GM18498 (cell line): ENCODE results near the gene COPE.
"Not testable (repeated sequence)": the region's sequence is repeated elsewhere in the genome, so short reads cannot be mapped to it uniquely, and the experiment has no call there.

ENCODE experiments used
- ATAC-seq: cut with Tn5 transposase; IDR thresholded peaks from one replicate; pipeline ENCODE4 v1.9.1; 2021; ENCODE audit warnings: mild to moderate bottlenecking, moderate library complexity; ENCODE audit not compliant: unreplicated experiment

COPE gene

DNA sequence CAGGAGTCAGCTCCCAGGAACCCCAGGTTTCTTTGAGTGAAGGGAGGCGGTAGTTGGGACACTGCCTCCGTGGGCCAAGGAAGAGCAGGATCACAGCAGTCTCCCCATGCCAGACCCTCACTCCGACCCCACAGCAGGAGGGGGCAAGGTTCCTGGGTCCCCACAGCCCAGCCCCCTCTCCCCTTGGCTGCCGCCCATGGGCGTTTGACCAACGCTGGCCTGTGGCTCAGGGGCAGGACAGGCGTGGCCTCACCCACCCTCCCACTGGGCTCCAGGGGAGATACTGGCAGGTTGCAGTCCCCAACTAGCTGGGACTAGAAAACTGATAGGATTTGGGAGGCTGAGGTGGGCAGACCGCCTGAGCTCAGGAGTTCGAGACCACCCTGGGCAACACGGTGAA lies 9.2 kb downstream of the COPE start:
- ATAC-seq = no peak

DNA sequence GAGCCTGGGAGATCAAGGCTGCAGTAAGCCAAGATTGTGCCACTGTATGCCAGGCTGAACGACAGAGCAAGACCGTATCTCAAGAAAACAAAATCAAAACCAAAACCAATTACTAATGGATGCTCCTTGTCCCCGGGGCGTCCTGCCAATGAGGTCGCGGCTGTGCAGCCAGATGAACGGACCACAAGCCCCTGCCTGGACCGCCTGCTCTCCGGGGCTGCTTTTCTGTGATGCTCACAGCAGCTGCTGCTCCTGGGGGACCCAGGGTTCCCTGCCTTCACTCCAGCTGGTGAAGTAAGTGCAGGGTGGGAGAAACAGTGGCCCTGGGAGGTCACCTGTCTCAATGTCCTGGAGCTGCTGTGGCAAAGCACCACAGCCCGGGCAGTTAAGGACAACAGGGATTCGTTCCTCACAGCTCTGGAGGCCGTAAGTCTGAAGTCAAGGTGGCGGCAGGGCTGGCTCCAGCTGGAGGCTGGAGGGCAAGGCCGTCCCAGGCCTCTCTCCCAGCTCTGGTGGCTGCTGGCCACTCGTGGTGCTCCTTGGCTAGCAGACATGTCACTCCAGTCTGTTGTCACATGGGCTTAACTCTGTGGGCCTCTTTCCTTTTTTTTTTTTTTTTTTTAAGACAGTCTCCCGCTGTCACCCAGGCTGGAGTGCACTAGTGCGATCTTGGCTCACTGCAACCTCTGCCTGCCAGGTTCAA lies 10.1 kb downstream of the COPE start:
- ATAC-seq = no peak

DNA sequence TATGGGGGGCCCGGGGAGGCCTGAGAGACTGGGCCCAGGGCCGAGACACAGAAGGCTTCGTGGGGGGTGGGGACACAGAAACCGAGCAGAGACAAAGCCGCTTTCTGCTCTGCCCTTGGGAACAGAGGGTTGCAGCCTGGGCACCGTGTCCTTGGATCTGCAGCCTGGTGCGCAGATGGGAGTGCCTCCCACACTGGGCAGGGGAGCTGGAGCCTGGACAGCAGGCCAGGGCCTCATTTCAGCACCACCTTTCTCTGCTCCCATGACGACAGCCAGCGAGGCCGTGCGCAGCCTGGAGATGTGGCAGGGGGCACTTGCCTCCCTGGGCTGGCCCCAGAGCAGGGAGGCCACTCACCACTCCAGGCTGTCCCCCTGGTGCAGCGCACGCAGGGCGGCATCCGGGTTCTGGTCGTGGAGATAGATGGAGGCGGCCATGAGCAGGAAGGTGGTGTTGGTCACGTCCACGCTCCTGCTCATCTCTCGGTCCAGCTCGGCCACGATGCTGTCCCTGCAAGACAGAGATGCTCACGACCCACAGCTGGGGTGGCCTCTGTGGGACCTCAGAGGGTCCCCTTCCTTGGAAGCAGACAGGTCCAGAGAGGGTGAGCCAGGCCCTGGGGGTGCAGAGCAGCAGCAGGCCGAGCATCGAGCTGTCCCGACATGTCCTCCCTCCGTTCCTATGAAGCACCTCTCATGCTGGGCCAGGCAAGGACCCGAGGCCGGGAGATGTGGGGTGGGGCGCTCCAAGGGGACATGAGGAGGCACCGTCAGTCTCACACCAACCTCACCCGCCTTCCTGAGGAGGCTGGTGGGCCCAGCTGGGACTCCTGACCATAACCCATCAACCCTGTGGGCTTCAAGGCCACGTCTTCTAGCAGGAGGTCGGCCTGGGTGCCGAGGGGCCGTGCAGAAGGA lies 12.3 kb downstream of the COPE start:
- no peak for ATAC-seq

DNA sequence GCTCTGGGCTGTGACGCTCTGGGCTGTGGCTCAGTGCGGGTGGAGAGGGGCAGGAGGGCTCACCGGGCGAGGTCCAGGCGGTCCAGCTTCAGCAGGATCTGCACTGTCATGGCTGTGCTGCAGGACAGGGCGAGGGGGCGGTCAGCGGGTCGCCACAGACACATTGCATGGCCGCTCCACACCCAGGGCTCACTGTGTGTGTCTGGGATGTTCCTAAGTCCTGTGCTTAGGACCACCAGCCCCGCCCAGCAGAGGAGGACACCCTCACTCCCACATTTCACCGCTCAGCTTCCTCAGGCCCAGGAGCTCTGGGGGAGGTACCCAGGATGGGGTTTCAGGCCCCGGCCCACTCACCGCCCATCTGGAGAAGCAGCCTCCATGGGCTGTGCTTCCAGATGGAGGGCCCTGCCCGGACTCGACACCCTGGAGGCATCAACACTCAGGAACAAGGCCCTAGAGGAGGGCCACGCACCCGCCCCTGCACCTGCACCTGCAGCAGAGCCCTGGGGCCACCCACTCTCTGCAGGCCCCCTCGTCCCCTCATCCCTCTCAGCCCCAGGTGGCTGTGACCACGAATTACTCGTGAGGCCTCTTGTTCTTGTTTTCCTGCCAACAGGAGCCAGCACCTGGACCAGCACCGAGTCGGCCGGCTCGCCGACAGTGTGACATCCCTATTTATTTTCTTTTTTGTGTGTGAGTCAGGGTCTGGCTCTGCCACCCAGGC lies 13.5 kb downstream of the COPE start:
- ATAC-seq = no peak

DNA sequence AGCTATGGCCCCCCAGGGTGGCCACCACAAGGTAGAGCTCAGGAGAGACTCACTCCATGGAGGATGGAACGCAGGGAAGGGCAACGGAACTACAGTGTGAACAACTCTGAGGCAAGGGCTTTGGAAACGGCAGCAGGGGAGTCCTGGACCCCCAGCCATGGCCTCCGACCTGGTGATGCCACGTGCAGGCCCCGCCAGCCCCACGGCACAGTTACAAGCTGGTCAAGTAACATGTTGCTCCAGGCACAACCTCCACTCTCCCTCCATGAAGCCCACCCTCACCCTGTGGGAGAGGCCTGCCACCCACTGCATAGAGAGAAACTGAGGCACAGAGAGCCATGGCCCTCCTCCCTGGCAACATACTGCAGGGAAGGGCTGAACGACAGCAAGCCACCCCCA lies 14.1 kb downstream of the COPE start:
- ATAC-seq = no peak

DNA sequence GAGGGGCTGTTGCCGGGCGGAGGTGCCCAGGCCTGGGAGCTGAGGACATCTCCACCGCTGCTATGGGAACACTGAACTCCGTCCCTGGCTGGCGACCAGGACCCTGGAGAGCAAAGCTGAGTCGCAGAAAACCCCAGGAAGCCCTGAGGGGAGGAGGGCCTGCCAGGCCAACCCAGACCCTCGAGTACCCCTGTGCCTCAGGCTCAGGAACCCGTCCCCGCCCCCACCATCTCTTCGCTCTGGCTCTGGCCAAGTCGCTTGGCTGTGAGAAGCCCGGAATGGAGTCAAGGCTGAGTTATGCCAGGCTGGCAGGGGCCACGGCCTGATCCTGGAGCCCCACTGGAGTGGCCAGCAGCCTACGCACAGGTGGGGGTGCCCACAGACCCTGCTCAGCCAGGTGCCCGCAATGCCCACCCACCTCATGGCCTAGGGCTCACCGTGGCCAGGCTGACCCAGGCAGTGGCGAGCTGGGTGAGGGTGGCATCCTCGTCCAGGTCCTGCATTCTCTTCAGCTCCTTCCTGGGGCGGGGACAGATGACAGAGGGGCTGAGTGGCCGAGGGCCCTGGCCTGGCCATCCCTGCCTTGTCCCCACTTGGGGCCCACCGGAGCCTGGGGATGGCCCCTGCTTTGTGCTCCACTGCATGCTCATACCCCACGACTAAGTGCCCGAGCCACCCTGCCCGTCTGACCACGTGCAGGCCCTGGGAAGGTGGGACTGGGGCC lies 14.7 kb downstream of the COPE start:
- ATAC-seq = no peak

DNA sequence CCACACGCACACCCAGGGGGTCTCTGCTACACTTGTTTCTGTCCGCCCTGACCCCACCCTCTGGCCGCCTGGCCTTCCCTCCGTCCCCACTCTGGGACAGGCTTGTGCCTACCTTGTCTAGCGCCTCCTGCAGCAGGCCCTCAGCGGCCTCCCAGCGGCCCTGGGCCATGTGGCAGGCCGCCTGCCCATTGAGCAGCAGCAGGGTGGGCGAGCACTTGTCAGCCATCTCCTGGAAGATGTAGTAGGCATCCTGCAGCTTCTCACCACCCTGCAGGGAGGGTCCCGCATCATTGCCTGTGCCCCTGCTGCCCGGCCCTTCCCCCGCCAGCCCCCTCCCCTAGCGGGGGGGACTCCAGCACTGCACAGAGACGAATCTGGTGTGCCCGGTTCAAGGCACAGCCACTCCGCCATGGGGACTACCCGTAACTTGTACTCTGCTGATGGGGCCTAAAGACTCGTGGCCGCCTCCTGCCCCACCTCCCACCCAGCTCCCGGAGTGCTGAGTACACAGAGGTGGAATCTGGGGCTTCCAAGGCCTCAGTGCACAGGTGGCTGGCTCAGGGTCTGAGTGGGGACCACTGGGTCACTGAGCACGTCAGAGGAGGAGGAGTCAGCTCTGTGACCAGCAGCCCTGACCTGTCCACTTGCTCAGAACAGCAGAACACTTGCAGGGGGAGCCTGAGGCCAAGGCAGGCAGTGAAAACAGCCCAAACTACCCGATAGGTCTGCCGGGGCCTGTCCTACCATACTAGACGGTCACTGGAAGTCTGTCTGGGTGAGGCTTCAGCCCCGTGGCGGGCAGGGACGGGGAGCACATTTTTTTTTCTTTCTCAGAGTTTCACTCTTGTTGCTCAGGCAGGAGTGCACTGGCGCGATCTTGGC lies 15.8 kb downstream of the COPE start:
- ATAC-seq = no peak

DNA sequence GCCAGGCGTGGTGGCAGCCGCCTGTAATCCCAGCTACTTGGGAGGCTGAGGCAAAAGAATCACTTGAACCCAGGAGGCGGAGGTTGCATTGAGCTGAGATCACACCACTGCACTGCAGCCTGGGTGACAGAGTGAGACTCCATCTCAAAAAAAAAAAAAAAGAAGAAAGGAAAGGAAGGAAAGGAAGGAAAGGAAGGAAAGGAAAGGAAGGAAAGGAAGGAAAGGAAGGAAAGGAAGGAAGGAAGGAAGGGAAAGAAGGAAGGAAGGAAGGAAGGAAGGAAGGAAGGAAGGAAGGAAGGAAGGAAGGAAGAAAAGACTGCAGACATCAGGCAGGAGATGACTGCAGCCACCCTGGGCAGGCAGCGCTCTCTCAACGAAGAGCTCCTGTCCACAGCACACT lies 16.7 kb downstream of the COPE start:
- ATAC-seq = not testable (repeated sequence)

DNA sequence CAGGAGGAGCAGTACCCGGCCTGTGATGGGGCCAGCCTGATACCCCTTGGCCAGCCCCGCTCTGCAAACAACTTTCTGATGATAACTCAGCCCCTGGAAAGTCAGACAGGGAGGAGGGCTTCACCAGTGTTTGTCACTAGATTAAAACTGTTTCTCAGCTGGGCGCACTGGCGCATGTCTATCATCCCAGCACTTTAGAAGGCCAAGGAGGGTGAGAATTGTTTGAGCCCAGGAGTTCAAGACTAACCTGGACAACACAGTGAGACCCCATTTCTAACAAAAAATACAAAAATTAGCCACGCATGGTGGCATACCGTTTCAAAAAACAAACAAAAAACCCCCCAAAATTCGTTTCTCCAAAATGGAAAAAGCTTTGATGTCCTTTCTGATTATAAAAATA lies 17.7 kb downstream of the COPE start:
- no peak for ATAC-seq

DNA sequence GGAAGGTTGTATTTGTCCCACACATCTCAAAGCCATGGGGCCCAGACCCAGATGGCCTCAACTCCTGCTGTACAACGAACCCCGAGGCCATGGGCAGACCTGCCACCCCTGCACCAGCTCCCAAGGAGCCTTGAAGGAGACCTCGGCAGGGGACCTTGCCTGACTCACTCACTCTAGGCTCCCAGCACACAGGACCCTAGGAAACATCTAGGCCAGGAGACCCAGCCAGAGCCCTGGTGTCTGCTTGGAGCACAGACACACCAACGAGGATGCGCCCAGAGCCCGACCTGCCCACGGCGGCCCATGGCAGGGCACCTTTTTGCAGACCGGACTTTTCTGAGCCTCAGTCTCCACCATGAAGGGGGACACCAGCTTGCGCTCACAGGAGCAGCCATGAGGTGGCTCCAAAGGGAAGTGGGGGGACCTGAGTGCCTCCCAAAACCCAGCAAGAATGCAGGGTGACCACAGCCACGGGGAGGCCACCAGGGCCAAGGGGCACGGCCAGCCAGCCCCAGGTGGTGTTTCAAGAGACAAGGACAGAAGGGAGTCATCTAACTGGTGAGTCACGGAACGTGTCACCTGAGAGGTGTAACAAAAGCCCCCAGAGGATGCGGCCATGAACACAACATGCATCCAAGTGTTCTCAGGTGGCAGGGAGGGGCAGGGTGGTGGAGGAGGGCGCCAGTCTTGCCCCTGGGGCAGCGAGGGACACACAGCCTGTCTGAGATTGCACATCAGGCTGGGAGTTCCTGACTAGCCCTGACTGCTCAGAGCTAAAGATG lies 18.3 kb downstream of the COPE start:
- ATAC-seq = no peak

DNA sequence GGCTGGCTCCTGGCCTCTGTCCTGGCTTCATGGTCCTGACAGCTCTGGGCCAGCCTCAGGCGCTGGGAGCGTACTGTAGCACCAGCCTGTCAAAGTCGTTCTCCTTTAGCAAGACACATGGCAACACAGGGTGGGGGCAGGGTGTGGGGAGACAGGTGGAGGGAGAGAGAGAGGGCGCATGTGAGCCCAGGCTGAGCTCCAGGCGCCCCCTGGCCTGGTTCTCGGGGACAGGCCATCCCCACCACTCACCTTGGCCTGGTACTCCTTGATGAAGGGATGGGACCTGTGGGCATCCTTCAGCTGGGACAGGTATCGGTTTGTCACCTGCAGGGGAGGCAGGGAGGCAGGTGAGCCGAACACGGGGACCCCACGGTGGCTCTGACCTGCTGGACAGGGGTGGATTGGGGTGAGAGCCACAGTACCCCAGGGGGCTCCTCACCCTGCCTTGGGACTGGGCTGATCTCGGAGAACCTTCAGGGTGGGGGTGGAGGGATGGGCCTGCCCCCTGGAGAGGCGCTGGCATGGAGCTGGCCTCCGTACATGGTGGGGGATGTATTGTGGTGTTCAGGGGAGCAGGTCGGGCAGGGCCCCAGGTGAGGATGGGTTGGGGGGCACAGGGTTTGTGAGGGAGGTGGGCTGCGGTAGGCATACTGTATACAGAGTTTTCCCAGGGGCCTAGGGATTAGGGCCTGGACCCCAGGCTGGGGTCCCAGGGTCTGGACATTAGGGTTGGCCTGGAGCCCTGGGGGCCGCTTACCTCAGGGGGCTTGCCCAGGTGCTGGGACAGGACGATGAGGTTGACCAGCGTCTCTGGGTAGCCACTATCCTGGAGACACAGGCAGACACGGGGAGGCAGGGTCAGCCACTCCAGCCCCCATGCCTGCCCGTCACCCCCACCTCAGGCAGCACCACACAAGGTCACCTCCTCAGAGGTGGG lies 19.3 kb downstream of the COPE start:
- no peak for ATAC-seq

DNA sequence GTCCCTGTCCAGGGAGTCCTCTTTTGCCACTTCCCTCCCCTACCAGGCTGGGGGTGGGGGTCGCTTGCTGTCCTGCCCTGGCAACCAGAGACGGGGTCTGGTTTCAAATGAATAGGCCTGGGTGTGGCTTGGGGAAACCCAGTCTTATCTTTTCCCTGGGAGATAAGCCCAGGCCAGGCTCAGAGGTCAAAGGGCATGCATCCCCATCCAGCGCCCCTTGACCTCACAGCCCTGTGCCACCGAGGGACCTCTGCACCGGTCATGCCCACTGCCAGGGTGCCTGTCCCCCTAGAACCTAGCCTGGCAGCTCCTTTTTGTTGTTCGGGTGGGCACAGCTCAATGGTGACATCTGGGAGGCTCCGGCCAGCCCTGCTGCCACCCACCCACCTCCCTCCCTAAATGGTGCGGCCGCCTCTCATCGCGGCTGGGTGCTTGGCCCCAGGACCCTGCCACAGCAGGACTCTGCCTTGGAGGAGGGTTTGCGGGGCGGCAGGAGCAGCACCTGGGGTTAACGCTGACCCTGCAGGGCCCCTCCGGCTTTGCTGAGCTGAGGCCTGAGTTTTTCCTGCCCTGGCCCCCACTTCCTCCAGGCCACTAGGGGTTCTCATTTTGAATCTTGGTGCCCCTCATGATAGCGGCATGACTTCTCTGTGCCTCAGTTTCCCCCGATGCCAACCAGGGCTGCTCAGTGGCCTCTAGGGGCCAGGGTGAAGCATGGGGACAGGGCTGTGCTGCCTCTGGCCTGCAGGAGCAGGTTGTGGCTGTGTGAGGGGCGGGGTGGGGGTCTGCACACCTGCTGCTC lies 20.4 kb downstream of the COPE start:
- no peak for ATAC-seq

DNA sequence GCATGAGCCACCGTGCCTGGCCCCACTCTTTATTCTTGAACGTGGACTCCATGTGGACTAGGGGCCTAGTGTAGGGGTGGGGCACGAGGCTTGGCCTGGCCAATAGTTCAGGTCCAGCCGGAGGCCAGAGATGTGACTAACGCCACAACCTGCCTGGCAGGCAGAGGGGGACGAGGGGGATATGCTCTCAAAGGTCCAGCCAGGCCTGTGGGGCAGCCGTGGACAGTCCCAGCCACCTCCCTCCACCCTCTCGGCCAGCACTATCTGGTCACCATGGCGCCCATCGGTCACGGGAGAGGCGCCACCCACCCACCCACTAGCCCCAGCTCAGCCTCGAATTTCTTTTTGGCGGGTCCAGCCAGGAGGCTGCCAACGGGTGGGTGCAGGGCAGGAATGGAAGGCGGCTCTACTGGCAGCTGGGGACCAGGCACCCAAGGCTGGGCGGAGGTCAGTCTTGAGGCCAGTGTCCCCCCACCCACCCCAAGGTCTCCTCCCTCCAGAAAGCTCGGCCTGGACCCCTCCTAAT lies 21.0 kb downstream of the COPE start:
- ATAC-seq = no peak

DNA sequence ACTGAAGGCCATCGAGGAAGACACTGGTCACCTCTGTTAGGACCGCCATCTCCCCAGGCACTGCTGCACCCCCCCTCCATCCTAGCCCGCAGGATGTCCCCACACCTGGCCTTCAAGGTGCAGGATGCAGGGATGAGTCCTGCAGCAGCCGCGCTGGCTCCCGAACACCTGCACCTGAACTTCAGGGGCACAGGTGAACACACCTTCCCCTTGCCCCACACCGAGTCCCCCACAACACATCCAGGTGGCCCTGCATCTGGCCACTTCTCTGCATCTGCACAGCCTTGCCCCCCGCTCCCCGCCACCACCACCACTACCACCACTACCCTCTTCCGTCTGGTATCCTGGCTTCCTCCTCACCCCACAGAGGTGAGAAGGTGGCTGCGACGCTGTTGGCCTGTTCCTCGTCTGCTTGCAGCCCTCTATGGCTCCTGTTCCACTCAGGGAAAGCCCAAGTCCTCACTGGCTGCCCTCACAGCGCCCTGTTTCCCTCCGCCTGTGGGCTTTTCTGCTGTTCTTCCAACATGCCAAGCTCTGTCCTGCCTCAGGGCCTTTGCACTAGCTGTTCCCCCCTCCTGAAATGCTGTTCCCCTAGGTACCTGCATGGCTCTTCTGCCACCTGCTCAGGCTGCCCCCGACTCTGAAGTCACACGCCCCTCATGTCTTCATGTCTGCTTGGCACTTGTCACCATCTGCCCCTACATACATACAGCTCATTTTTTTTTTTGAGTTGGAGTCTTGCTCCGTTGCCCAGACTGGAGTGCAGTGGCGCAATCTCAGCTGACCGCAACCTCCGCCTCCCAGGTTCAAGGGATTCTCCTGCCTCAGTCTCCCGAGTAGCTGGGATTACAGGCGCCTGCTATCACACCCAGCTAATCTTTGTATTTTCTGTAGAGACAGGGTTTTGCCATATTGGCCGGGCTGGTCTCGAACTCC lies 21.8 kb downstream of the COPE start:
- no peak for ATAC-seq

DNA sequence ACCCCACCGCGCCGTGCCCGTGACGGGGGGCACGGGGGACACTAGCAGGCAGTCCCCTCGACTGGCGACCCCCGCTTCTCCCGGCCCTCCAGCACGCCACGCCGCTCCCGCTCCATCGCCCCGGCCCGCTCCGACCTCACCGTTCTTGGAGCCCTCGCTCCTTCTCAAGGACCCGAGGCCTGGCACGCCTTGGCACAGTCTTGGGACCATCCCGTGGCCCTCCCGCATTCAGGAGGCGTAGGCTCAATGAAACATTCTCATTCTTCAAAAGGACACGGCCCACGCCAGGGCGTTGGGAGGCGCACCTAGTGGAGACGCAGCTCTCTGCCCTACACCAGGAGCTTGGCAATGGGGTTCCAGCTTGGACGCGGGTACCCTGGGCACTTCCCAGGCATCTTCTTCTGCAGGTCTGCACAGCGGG lies 22.8 kb downstream of the COPE start:
- no peak for ATAC-seq

DNA sequence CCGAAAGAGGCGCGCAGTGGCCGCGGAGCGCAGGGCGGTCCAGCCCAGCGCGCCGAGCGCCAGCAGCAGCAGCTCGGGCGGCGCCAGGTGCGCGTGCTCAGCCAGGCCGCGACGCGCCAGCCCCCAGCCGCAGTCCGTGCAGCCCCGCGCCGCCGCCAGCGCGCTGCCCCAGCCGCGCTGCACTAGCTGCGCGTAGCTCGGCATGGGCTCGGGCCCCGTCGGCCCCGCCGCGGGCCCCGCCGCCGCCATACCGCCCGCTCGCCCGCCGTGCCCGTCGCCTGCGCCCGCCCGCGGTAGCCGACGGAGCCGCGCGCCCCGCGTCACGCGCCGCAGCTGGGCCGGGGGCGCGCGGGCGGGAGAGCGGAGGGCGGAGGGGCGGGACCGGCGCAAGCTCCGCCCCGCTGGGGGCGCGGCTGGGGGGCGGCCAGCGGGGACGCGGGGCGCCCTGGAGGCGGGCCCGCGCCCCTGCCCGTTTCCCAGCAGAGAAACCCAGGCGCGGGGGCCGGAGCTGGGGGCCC lies 23.3 kb downstream of the COPE start, which contains the start of gene CERS1:
Gene CERS1 (minus strand): TSS at position 335 of the 518 bp plus-strand sequence. CDS start 86 bp downstream, at position 249.
- no peak for ATAC-seq
